CD14-positive monocyte (primary cell): ENCODE results near the gene FXYD4. TPM values are rescaled to one million over a fixed set of nuclear protein-coding genes. Genes with fewer than 3 reads are reported as not detected.

ENCODE experiments used
- DNase-seq, 3 donors: peaks; one replicate each; pipeline ENCODE4 v3.0.0-alpha.2; 2011 to 2022
- H2AFZ ChIP-seq: 2 replicates; pipeline ENCODE4 v1.6.0; 2012; ENCODE audit warnings: mild to moderate bottlenecking, low read depth, low read length, inconsistent platforms; ENCODE audit not compliant: insufficient read depth, poor library complexity, severe bottlenecking
- H3K27ac ChIP-seq, 2 donors: 1 replicate in 1 of 2; 2 replicates in 1 of 2; pipeline ENCODE4 v1.5.1; 2012 to 2013; ENCODE audit warnings: low read length in 2 of 2, control low read depth in 1 of 2, inconsistent platforms in 1 of 2, low read depth in 1 of 2, mild to moderate bottlenecking in 1 of 2
- H3K27me3 ChIP-seq, 2 donors: one replicate each; pipeline versions ENCODE4 v1.6.0 to v1.6.1; 2011 to 2013; ENCODE audit warnings: low read length in 2 of 2; ENCODE audit not compliant: control insufficient read depth in 2 of 2, insufficient read depth in 2 of 2
- H3K36me3 ChIP-seq, 2 donors: replicated peaks in 1 of 2; 1 replicate in 1 of 2; 2 replicates in 1 of 2; pipeline versions ENCODE4 v1.5.1 to v1.6.1; 2012 to 2013; ENCODE audit warnings: low read length in 2 of 2, control low read depth in 1 of 2, inconsistent platforms in 1 of 2, mild to moderate bottlenecking in 1 of 2; ENCODE audit not compliant: insufficient read depth in 2 of 2, control insufficient read depth in 1 of 2
- H3K4me1 ChIP-seq, 2 donors: 1 replicate in 1 of 2; 2 replicates in 1 of 2; pipeline versions ENCODE4 v1.5.1 to v1.6.1; 2012 to 2013; ENCODE audit warnings: low read length in 2 of 2, control low read depth in 1 of 2, inconsistent platforms in 1 of 2, mild to moderate bottlenecking in 1 of 2, moderate library complexity in 1 of 2; ENCODE audit not compliant: insufficient read depth in 2 of 2, control insufficient read depth in 1 of 2
- H3K4me2 ChIP-seq: replicated peaks from 2 replicates; pipeline ENCODE3; 2012; ENCODE audit warnings: low read length, moderate library complexity, mild to moderate bottlenecking; ENCODE audit not compliant: poor library complexity, severe bottlenecking; ENCODE audit errors: extremely low read depth
- H3K4me3 ChIP-seq, 3 experiments: fragments of 200-600 bp in 1 of 3; sonication (generic) in 1 of 3; replicated peaks in 1 of 3; 1 replicate in 2 of 3; 2 replicates in 1 of 3; pipeline ENCODE4 v1.5.1; 2011 to 2013; ENCODE audit warnings: low read length in 3 of 3, mild to moderate bottlenecking in 3 of 3, control low read depth in 2 of 3, low read depth in 2 of 3, inconsistent platforms in 1 of 3, moderate library complexity in 1 of 3
- H3K79me2 ChIP-seq: 2 replicates; pipeline ENCODE4 v1.6.0; 2012; ENCODE audit warnings: mild to moderate bottlenecking, control low read depth, inconsistent platforms, low read length, moderate library complexity; ENCODE audit not compliant: insufficient read depth
- H3K9ac ChIP-seq: 2 replicates; pipeline ENCODE4 v1.6.0; 2017; ENCODE audit warnings: low read length, mild to moderate bottlenecking; ENCODE audit not compliant: insufficient read depth, poor library complexity, severe bottlenecking
- H3K9me3 ChIP-seq, 2 donors: replicated peaks in 1 of 2; 1 replicate in 1 of 2; 2 replicates in 1 of 2; pipeline versions ENCODE4 v1.5.1 to v1.6.1; 2012 to 2013; ENCODE audit warnings: low read length in 2 of 2, control low read depth in 1 of 2; ENCODE audit not compliant: control insufficient read depth in 1 of 2, insufficient read depth in 1 of 2
- H4K20me1 ChIP-seq: 2 replicates; pipeline ENCODE4 v1.6.0; 2012; ENCODE audit warnings: mild to moderate bottlenecking, low read length, control low read depth, moderate library complexity; ENCODE audit not compliant: insufficient read depth
- H3K27ac Mint-ChIP-seq, 7 donors: one replicate each; pipeline ENCODE4 v1.8.0; 2020; ENCODE audit warnings: mild to moderate bottlenecking in 7 of 7, mixed read lengths in 7 of 7, moderate library complexity in 6 of 7, inconsistent platforms in 2 of 7
- H3K27me3 Mint-ChIP-seq, 3 donors: one replicate each; pipeline ENCODE4 v1.8.0; 2021 to 2022; ENCODE audit warnings: low read depth in 3 of 3, mild to moderate bottlenecking in 3 of 3, mixed read lengths in 3 of 3, moderate library complexity in 3 of 3, inconsistent platforms in 1 of 3
- H3K36me3 Mint-ChIP-seq, 2 donors: one replicate each; pipeline ENCODE4 v1.8.0; 2020; ENCODE audit warnings: mixed read lengths in 2 of 2, inconsistent platforms in 1 of 2, mild to moderate bottlenecking in 1 of 2
- H3K4me1 Mint-ChIP-seq: one replicate; pipeline ENCODE4 v1.8.0; 2020; ENCODE audit warnings: mild to moderate bottlenecking, mixed read lengths
- H3K4me3 Mint-ChIP-seq, 2 donors: one replicate each; pipeline ENCODE4 v1.8.0; 2020; ENCODE audit warnings: mild to moderate bottlenecking in 2 of 2, mixed read lengths in 2 of 2, moderate library complexity in 1 of 2
- H3K9me3 Mint-ChIP-seq, 7 donors: one replicate each; pipeline ENCODE4 v1.8.0; 2020 to 2022; ENCODE audit warnings: mixed read lengths in 7 of 7, mild to moderate bottlenecking in 6 of 7, moderate library complexity in 6 of 7, inconsistent platforms in 2 of 7
- WGBS: methylation state at CpG from one replicate; pipeline ENCODE4 v1.1.5; 2013; ENCODE audit warnings: missing lambda C conversion rate; ENCODE audit not compliant: insufficient coverage; 5-methylcytosine and 5-hydroxymethylcytosine counted together
- intact Hi-C, 2 donors: fragments of 100-400 bp; cut with micrococcal nuclease; formaldehyde crosslinking; loops; one replicate each; pipeline versions ENCODE4 v1.15.0 to v1.15.1; 2023
- polyA plus RNA-seq, 3 donors: library from polyadenylated mRNA; depleted of rRNA in 1 of 3; unstranded in 2 of 3; stranded (reverse) in 1 of 3; fragments of 300-500 nt in 2 of 3; fragments of >200 nt in 1 of 3; fragmentation: Illumina TruSeq in 2 of 3; gene quantifications; 1 replicate in 2 of 3; 2 replicates in 1 of 3; pipeline ENCODE4 v1.2.3, GENCODE V29; 2012 to 2021
- TF ChIP-seq, protein P1 (sequence below): fragments of 200-600 bp; IDR thresholded peaks from one replicate; pipeline ENCODE4 v1.8.0; 2022; ENCODE audit warnings: antibody characterized with exemption, mild to moderate bottlenecking

FXYD4 gene
- polyA plus RNA-seq, 3 donors: 0.16 TPM; not detected in 2

DNA sequence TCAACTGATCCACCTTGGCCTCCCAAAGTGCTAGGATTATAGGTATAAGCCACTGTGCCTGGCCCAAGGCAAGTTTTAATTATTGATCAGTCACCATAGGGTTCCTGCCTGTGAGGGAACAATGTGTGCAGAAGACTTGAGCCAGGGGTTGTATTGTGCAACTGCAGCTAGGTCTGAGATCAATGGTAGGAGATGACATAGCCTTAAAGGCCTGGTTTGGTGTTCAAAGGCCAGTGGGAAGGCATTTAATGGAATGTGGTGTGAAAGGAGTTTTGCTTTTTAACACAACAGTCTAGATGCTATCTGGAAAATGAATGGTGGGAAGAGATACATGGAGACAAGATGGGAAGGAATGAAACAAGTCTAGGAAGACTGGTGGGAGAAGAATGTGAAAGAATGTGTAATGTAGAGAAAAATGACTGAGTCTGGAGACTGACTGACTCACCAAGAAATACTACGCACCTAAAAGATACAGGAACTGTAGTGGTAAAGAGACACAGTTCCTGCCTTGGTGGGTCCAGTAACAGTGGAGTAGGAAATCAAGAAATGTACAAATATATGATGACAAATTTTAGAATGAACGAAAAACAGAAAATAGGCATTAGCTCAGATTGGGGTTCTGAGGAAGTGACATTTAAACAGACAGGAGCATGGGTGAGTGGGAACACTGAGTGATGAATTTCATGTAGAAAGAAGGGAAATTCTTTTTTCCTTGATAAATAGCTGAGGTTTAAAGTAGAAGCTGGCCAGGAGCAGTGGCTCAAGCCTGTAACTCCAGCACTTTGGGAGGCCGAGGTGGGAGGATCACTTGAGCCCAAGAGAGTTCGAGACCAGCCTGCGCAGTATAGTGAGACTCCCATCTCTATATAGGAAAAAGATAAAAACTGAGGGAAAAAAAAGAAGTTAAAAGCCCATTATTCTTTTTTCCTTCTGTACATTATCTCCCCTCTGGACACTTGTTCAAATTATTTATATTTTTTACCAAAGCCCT lies 28.2 kb downstream of the FXYD4 start:
- 13% methylated on average over 1 of the region's 5 CpGs for WGBS
- Histone ChIP-seq H3K27me3 (no peaks in the 10 kb centered on the region), H3K9me3 (no peaks in the 10 kb centered on the region), H3K9ac (no peak overlapping the region), H3K27ac (peak overlapping the region; percentile 10 to 99), H3K79me2 (peaks cover 100% of the 10 kb centered on the region), H2AFZ (no peak overlapping the region), H4K20me1 (peaks cover 90% of the 10 kb centered on the region), H3K36me3 (peaks cover under 1 to 33% of the 10 kb centered on the region in 2 donors), H3K4me2 (no peak overlapping the region), H3K4me1 (peaks cover 44 to 92% of the 10 kb centered on the region in 2 donors), H3K4me3 (no peak overlapping the region)
- no peaks in the 10 kb centered on the region for H3K27me3 Mint-ChIP-seq
- peaks cover 86% of the 10 kb centered on the region for H3K4me1 Mint-ChIP-seq
- peak overlapping the region; percentile 33 to 95 (median 83) for H3K27ac Mint-ChIP-seq
- no peak overlapping the region for H3K4me3 Mint-ChIP-seq
- DNase-seq: peak; percentile 30 to 70 (median 43)
- peaks cover 31 to 50% of the 10 kb centered on the region in 2 donors for H3K36me3 Mint-ChIP-seq
- intact Hi-C loops: loop anchor here in 1 of 2 donors (5.0 kb wide), 1 partner anchor 38 kb away; the partner anchor contains the start of gene ZNF487
- H3K9me3 Mint-ChIP-seq: no peaks in the 10 kb centered on the region
- TF ChIP-seq, protein P1, sequence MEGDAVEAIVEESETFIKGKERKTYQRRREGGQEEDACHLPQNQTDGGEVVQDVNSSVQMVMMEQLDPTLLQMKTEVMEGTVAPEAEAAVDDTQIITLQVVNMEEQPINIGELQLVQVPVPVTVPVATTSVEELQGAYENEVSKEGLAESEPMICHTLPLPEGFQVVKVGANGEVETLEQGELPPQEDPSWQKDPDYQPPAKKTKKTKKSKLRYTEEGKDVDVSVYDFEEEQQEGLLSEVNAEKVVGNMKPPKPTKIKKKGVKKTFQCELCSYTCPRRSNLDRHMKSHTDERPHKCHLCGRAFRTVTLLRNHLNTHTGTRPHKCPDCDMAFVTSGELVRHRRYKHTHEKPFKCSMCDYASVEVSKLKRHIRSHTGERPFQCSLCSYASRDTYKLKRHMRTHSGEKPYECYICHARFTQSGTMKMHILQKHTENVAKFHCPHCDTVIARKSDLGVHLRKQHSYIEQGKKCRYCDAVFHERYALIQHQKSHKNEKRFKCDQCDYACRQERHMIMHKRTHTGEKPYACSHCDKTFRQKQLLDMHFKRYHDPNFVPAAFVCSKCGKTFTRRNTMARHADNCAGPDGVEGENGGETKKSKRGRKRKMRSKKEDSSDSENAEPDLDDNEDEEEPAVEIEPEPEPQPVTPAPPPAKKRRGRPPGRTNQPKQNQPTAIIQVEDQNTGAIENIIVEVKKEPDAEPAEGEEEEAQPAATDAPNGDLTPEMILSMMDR: no peak

DNA sequence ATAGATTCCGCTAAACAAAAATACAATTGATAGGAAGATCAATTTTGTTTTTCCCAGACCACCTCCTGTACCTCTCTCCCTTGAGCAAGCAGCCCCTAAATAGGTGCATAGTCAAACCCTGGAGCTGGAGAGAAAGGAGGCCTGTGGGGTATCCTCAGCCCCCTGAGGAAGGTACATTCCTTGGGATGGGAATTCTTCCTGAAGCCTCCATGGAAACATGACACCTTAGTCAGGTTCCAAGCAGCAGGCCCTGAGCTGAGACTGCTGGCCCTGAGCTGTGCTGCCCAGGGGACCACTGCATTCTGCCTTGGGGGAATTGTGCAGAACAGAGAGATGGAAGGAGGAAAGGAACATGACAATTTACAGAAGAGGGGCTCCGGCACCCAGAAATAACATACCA lies 30.2 kb downstream of the FXYD4 start:
- Histone ChIP-seq H3K9ac (no peak overlapping the region), H3K4me3 (no peak overlapping the region), H3K79me2 (peaks cover 100% of the 10 kb centered on the region), H2AFZ (no peak overlapping the region), H3K4me2 (no peak overlapping the region), H3K4me1 (peaks cover 44 to 92% of the 10 kb centered on the region in 2 donors), H3K9me3 (no peaks in the 10 kb centered on the region), H3K27me3 (no peaks in the 10 kb centered on the region), H4K20me1 (peaks cover 89% of the 10 kb centered on the region), H3K36me3 (peaks cover 0 to 24% of the 10 kb centered on the region in 2 donors), H3K27ac (peak overlapping the region in 1 of 2 donors; percentile 99)
- WGBS: no CpG with 5 or more reads among the region's 2 CpGs
- intact Hi-C loops: no loop called here
- Mint-ChIP-seq H3K9me3 (no peaks in the 10 kb centered on the region), H3K36me3 (peaks cover 23 to 35% of the 10 kb centered on the region in 2 donors), H3K27me3 (no peaks in the 10 kb centered on the region), H3K4me3 (no peak overlapping the region), H3K27ac (peak overlapping the region in 4 of 7 donors; percentile 39 to 79 (median 56)), H3K4me1 (peaks cover 86% of the 10 kb centered on the region)
- DNase-seq: no peak
- TF ChIP-seq, protein P1: no peak
